Ovary (tissue), 10 donors: Measurements from ENCODE around the gene NDUFS6. TPM values are rescaled to one million over a fixed set of nuclear protein-coding genes. Genes with fewer than 3 reads are reported as not detected.

ENCODE experiments used
- DNase-seq, 5 donors: peaks; one replicate each; pipeline ENCODE4 v3.0.0-alpha.2; 2019 to 2020
- H3K27ac ChIP-seq, 2 donors: fragments of 200-600 bp; one replicate each; pipeline versions ENCODE4 v1.5.1 to v1.8.0; 2019 to 2022
- H3K27me3 ChIP-seq: fragments of 200-600 bp; one replicate; pipeline ENCODE4 v1.8.0; 2022
- H3K36me3 ChIP-seq: fragments of 200-600 bp; sonication (generic); one replicate; pipeline ENCODE4 v1.5.1; 2019
- H3K4me1 ChIP-seq: one replicate; pipeline ENCODE4 v1.8.1; 2013; ENCODE audit warnings: mild to moderate bottlenecking, moderate library complexity; ENCODE audit not compliant: insufficient read depth
- H3K4me3 ChIP-seq: fragments of 200-600 bp; sonication (generic); one replicate; pipeline ENCODE4 v1.5.1; 2017
- H3K9me3 ChIP-seq, 2 donors: fragments of 200-600 bp in 1 of 2; sonication (generic) in 1 of 2; one replicate each; pipeline versions ENCODE4 v1.5.1 to v1.8.1; 2013 to 2019; ENCODE audit warnings: mild to moderate bottlenecking in 1 of 2, moderate library complexity in 1 of 2
- CTCF ChIP-seq, 3 donors: fragments of 450-650 bp in 2 of 3; fragments of 200-600 bp in 1 of 3; IDR thresholded peaks; one replicate each; pipeline versions ENCODE4 v1.5.1 to v1.8.0; 2016 to 2022; ENCODE audit warnings: antibody characterized with exemption in 3 of 3, mild to moderate bottlenecking in 1 of 3
- EP300 ChIP-seq: sonication (generic); formaldehyde crosslinking; IDR thresholded peaks from one replicate; pipeline ENCODE4 v1.6.1; 2017; ENCODE audit warnings: antibody characterized with exemption
- POLR2A ChIP-seq: fragments of 450-650 bp; IDR thresholded peaks from one replicate; pipeline ENCODE4 v1.6.1; 2017; ENCODE audit warnings: antibody characterized with exemption, mild to moderate bottlenecking, moderate library complexity
- WGBS, 3 donors: extraction: QIAGEN DNeasy Blood & Tissue Kit in 1 of 3; methylation state at CpG; one replicate each; pipeline versions ENCODE4 v1.1.5 to v1.1.7; 2013 to 2017; 5-methylcytosine and 5-hydroxymethylcytosine counted together
- intact Hi-C, 4 donors: fragments of 100-400 bp; cut with DNase I; formaldehyde crosslinking; loops; one replicate each; pipeline versions ENCODE4 v1.11.0 to v1.15.1; 2022 to 2023
- long read RNA-seq, 3 donors: library from polyadenylated mRNA in 2 of 3; unstranded in 2 of 3; transcript quantifications; one replicate each; pipeline ENCODE4 v2.0.0 and lab custom pipeline, GENCODE V29; 2021 to 2026
- polyA plus RNA-seq, 2 donors: library from polyadenylated mRNA; stranded (reverse); fragments of 200-250 nt in 1 of 2; fragments of 350-450 nt in 1 of 2; fragmentation: Illumina TruSeq in 1 of 2; extraction: RNeasy Lipid Tissue Mini Kit (QIAGEN cat#74804) in 1 of 2; gene quantifications; one replicate each; pipeline ENCODE4 v1.2.3, GENCODE V29; 2013 to 2014
- total RNA-seq, 7 donors: library from RNA; depleted of rRNA in 2 of 7; stranded (reverse); fragments of >200 nt in 2 of 7; fragmentation: NEBNext Ultra II Directional in 3 of 7; extraction: Animal tissue kit (Norgen Biotek cat#: 25700) in 3 of 7; gene quantifications; one replicate each; pipeline versions ENCODE4 v1.1.0 to v1.2.4, GENCODE V29; 2016 to 2023
- donor health status: DM: no; HTN: no; CAD: no; lungs with moderate emphysema.
- donor health status: DM: no; HTN: no; CAD: no.
- donor health status: Bipolar disorder and iron deficiency.
- donor health status: DM: yes; HTN: yes; CAD: no.
- donor health status: DM: no; HTN: no; CAD: no.
- donor health status: DM: yes; HTN: yes; CAD: no.

Gene NDUFS6
- total RNA-seq, result 10 to 100 TPM; 16.3 to 50.8 (median 21.5) TPM
- polyA plus RNA-seq, result 10 to 100 TPM; 17.0 to 31.2 TPM
- long read RNA-seq, donor 1, transcript NDUFS6-201 (4 exons, 1,082 nt), result major isoform, 10 of 20 reads
- long read RNA-seq, donor 1, partial matches to known transcripts, result 6 of 20 reads
- long read RNA-seq, donor 1, other reads (novel, unspliced or antisense), result 4 of 20 reads
- long read RNA-seq, donor 2, transcript NDUFS6-201 (4 exons, 1,082 nt), result major isoform, 68 of 74 reads
- long read RNA-seq, donor 2, partial matches to known transcripts, result 0 of 74 reads
- long read RNA-seq, donor 2, other reads (novel, unspliced or antisense), result 5 of 74 reads
- long read RNA-seq, donor 3, transcript NDUFS6-201 (4 exons, 1,082 nt), result major isoform, 37 of 45 reads
- long read RNA-seq, donor 3, partial matches to known transcripts, result 6 of 45 reads
- long read RNA-seq, donor 3, other reads (novel, unspliced or antisense), result 2 of 45 reads

- 0 to 1% (median 0%) methylated on average over 58 to 69 of the region's 69 CpGs for WGBS, 3 donors
- Histone ChIP-seq H3K4me1 (peaks cover 7% of the 10 kb centered on the region), H3K36me3 (no peaks in the 10 kb centered on the region), H3K4me3 (peak within 1 kb of the TSS; percentile 95), H3K27me3 (no peaks in the 10 kb centered on the region), H3K27ac (peak within 1 kb of the TSS; percentile 75 to 87), H3K9me3 (no peaks in the 10 kb centered on the region)
- intact Hi-C loops, result no loop called here
- peak; percentile 71 to 86 (median 80) for DNase-seq
- TF ChIP-seq EP300 (no peak), POLR2A (no peak), CTCF (IDR thresholded peaks at IDR 0.05) (no peak)
These were observed at the start of gene NDUFS6 for GRCh38 chr5:1801222-1801966. Gene NDUFS6, plus strand, starts transcription at chr5:1801407. Its CDS starts 11 bp downstream, at chr5:1801418.

- 69 to 85% (median 75%) methylated on average over 26 to 29 of the region's 29 CpGs for WGBS, 3 donors
- no peak overlapping the region for H3K27ac ChIP-seq
- no peaks in the 10 kb centered on the region for H3K36me3 ChIP-seq
- intact Hi-C loops, result no loop called here
- no peak for TF ChIP-seq POLR2A
- H3K9me3 ChIP-seq, result no peaks in the 10 kb centered on the region
- no peak overlapping the region for H3K4me3 ChIP-seq
- peak in 1 of 5 donors; percentile 8 for DNase-seq
- H3K4me1 ChIP-seq, result no peaks in the 10 kb centered on the region
- H3K27me3 ChIP-seq, result no peaks in the 10 kb centered on the region
These were observed 49.1 kb upstream of the NDUFS6 start for GRCh38 chr5:1751864-1752822.

DNA sequence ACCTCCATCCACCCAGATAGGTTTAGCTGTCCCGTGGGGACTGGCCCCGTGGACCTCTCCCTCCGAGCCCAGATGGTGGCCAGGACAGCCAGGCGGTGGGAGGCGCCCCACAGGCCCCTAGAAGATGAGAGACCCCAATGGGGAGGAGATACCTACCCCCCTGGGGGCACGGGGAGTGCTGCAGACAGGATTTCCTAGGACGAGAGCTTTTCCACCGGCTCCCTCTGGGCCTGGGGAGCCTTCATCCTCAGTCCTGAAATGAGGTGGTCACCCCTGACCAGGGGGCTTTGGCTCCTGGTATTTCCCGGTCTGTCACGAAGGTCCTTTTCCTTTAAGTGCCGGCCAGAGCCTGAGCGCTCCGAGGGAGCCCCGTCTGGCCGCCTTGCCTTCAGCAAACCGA lies 48.3 kb upstream of the NDUFS6 start:
- peak in 1 of 5 donors; percentile 6 for DNase-seq
- Histone ChIP-seq H3K27ac (no peak overlapping the region), H3K4me1 (no peaks in the 10 kb centered on the region), H3K27me3 (no peaks in the 10 kb centered on the region), H3K4me3 (no peak overlapping the region), H3K36me3 (no peaks in the 10 kb centered on the region), H3K9me3 (no peaks in the 10 kb centered on the region)
- TF ChIP-seq POLR2A (no peak), EP300 (no peak), CTCF (IDR thresholded peaks at IDR 0.05) (no peak)
- intact Hi-C loops, result no loop called here
- WGBS, 3 donors, result 67 to 80% (median 73%) methylated on average over 16 of the region's 16 CpGs

- WGBS, 3 donors, result 76 to 81% (median 77%) methylated on average over 8 of the region's 8 CpGs
- intact Hi-C loops, result no loop called here
- H3K9me3 ChIP-seq, result no peaks in the 10 kb centered on the region
- DNase-seq, result no peak
- TF ChIP-seq CTCF (IDR thresholded peaks at IDR 0.05) (no peak), EP300 (no peak), POLR2A (no peak)
- H3K27me3 ChIP-seq, result no peaks in the 10 kb centered on the region
- H3K36me3 ChIP-seq, result no peaks in the 10 kb centered on the region
- H3K27ac ChIP-seq, result no peak overlapping the region
- H3K4me1 ChIP-seq, result no peaks in the 10 kb centered on the region
- H3K4me3 ChIP-seq, result no peak overlapping the region
These were observed 47.7 kb upstream of the NDUFS6 start for GRCh38 chr5:1753490-1753889.
